Esophagus squamous epithelium (tissue), 5 donors: Measurements from ENCODE around the gene SAT2. TPM values are rescaled to one million over a fixed set of nuclear protein-coding genes. Genes with fewer than 3 reads are reported as not detected.

Source experiments
- DNase-seq: peaks from one replicate; lab custom pipeline; 2025; lab: John Stamatoyannopoulos, UW
- H3K27ac ChIP-seq, 4 donors: fragments of 200-600 bp; sonication (generic); one replicate each; pipeline ENCODE4 v1.5.1; 2016 to 2019; ENCODE audit warnings: mild to moderate bottlenecking in 1 of 4
- H3K27me3 ChIP-seq, 4 donors: fragments of 200-600 bp; sonication (generic); 1 replicate in 3 of 4; 2 replicates in 1 of 4; pipeline versions ENCODE4 v1.5.1 to v1.6.0; 2017 to 2021; ENCODE audit warnings: antibody characterized with exemption in 1 of 4
- H3K36me3 ChIP-seq, 3 donors: fragments of 200-600 bp; sonication (generic); one replicate each; pipeline ENCODE4 v1.5.1; 2016 to 2019
- H3K4me1 ChIP-seq, 3 donors: fragments of 200-600 bp; sonication (generic); one replicate each; pipeline ENCODE4 v1.5.1; 2017 to 2019
- H3K4me3 ChIP-seq, 4 donors: fragments of 200-600 bp; sonication (generic); 1 replicate in 3 of 4; 2 replicates in 1 of 4; pipeline ENCODE4 v1.5.1; 2016 to 2019; ENCODE audit warnings: mild to moderate bottlenecking in 2 of 4, moderate library complexity in 1 of 4
- H3K9me3 ChIP-seq, 3 donors: fragments of 200-600 bp; sonication (generic); one replicate each; pipeline ENCODE4 v1.5.1; 2016 to 2019
- CTCF ChIP-seq, 6 experiments: fragments of 450-650 bp in 4 of 6; fragments of 200-600 bp in 2 of 6; sonication (generic) in 2 of 6; IDR thresholded peaks; one replicate each; pipeline ENCODE4 v1.5.1; 2016 to 2019; ENCODE audit warnings: antibody characterized with exemption in 6 of 6, mild to moderate bottlenecking in 4 of 6, moderate library complexity in 4 of 6
- POLR2A ChIP-seq, 4 donors: fragments of 450-650 bp; IDR thresholded peaks; one replicate each; pipeline ENCODE4 v1.6.1; 2017; ENCODE audit warnings: antibody characterized with exemption in 4 of 4, mild to moderate bottlenecking in 4 of 4, moderate library complexity in 3 of 4
- WGBS, 2 donors: methylation state at CpG; one replicate each; pipeline ENCODE4 v1.1.5; 2018; 5-methylcytosine and 5-hydroxymethylcytosine counted together
- intact Hi-C: fragments of 100-400 bp; cut with DNase I; formaldehyde crosslinking; loops from one replicate; pipeline ENCODE4 v1.15.0; 2022
- total RNA-seq, 4 donors: library from RNA; depleted of rRNA; stranded (reverse); fragments of >200 nt; gene quantifications; one replicate each; pipeline ENCODE4 v1.1.0, GENCODE V29; 2016
- donor health status: DM: yes; HTN: yes; CAD: no.

Gene SAT2
- total RNA-seq, 4 donors from 2014 or later = 20.5 to 55.9 (median 31.3) TPM

- no peak for TF ChIP-seq CTCF (IDR thresholded peaks at IDR 0.05)
- TF ChIP-seq POLR2A (IDR thresholded peaks at IDR 0.05) = no peak
- no peak for DNase-seq
- Histone ChIP-seq H3K4me3 (peak overlapping the region in 1 of 4 donors; percentile 73), H3K9me3 (no peaks in the 10 kb centered on the region), H3K36me3 (no peaks in the 10 kb centered on the region), H3K4me1 (peaks cover 12 to 28% (median 17%) of the 10 kb centered on the region in 3 donors), H3K27ac (peak overlapping the region in 2 of 4 donors; percentile 5 to 73), H3K27me3 (peaks cover 3 to 54% (median 10%) of the 10 kb centered on the region in 4 donors)
- intact Hi-C loops = no loop called here
- 67 to 86% methylated on average over 6 to 10 of the region's 12 CpGs for WGBS, 2 donors
These were observed 25.1 kb upstream of the SAT2 start for GRCh38 chr17:7652388-7653356.

GRCh38 chr17:7651665-7652387 lies 24.2 kb upstream of the SAT2 start:
- DNase-seq = no peak
- Histone ChIP-seq H3K4me3 (peak overlapping the region; percentile 33 to 73 (median 56)), H3K36me3 (no peaks in the 10 kb centered on the region), H3K27me3 (peaks cover 3 to 54% (median 10%) of the 10 kb centered on the region in 4 donors), H3K27ac (peak overlapping the region in 2 of 4 donors; percentile 73 to 79), H3K9me3 (no peaks in the 10 kb centered on the region), H3K4me1 (peaks cover 12 to 23% (median 17%) of the 10 kb centered on the region in 3 donors)
- WGBS, 2 donors = 0 to 8% methylated on average over 4 to 20 of the region's 54 CpGs
- intact Hi-C loops = no loop called here
- TF ChIP-seq CTCF (IDR thresholded peaks at IDR 0.05) = no peak
- TF ChIP-seq POLR2A (IDR thresholded peaks at IDR 0.05) = no peak

DNA sequence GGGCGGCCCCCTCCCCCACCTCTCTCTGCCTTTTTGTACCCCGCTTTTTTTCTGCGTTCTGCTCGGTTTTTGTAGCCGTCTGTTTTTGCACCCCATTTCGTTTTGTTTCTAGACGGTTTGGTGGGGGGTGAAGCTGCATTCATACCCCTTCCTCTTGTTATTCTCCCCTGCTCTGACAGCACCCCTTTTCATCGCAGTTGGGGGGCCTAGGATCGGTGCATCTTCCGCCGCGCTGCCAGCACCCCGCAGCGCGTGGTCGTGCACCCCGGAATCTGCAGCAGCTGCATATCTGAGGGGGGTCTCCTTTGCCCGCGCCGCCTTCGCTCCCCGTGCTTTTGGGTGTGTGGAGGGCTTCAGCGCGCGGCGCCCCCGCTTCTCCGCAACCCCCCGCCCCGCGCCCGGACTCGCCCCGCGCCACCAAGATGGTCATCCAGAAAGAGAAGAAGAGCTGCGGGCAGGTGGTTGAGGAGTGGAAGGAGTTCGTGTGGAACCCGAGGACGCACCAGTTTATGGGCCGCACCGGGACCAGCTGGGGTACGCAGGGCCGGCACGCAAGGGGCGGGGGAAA lies 23.6 kb upstream of the SAT2 start:
- Histone ChIP-seq H3K27me3 (peaks cover 3 to 54% (median 10%) of the 10 kb centered on the region in 4 donors), H3K9me3 (no peaks in the 10 kb centered on the region), H3K4me1 (peaks cover 12 to 23% (median 17%) of the 10 kb centered on the region in 3 donors), H3K4me3 (peak overlapping the region; percentile 33 to 73 (median 56)), H3K36me3 (no peaks in the 10 kb centered on the region), H3K27ac (peak overlapping the region in 3 of 4 donors; percentile 4 to 79 (median 73))
- no peak for TF ChIP-seq CTCF (IDR thresholded peaks at IDR 0.05)
- TF ChIP-seq POLR2A (IDR thresholded peaks at IDR 0.05) = no peak
- intact Hi-C loops = no loop called here
- DNase-seq = no peak
- 1 to 3% methylated on average over 13 to 27 of the region's 45 CpGs for WGBS, 2 donors

DNA sequence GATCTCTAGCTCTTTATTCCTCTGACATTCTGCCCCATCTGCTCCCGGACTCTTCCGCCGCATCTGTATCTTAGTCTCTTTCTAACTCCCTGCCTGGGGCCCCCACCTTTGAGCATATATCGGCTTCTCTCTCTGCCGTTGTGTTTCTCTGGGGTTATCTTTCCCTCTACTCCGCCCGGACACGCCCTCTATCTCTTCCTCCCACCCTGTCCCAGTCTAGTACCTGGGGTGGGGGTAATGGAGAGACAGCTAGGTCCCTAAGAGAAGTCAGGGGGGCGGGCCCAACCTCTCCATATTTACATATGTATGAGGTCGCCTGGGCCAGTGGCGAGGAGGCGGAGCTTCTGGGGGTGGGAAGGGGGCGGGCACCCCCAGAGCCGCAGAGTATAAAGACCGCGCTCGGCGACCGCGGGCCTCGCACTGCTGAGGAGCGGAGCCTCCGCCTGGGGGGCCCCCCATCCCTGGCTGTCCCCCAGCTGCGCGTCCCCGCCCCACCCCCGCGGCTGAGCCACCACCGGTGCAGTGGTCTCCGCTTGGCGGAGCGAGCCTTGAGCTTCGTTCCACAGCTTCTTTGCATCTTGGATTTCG lies 23.0 kb upstream of the SAT2 start, which contains the start of gene ATP1B2:
Gene ATP1B2 (plus strand): TSS at position 418 of the 588 bp plus-strand sequence. CDS start 593 bp downstream, outside the sequence.
- H3K9me3 ChIP-seq = no peaks in the 10 kb centered on the region
- H3K4me1 ChIP-seq = peaks cover 12 to 23% (median 17%) of the 10 kb centered on the region in 3 donors
- peaks cover 3 to 54% (median 10%) of the 10 kb centered on the region in 4 donors for H3K27me3 ChIP-seq
- peak within 1 kb of the TSS; percentile 33 to 73 (median 56) for H3K4me3 ChIP-seq
- DNase-seq = no peak
- H3K36me3 ChIP-seq = no peaks in the 10 kb centered on the region
- TF ChIP-seq POLR2A (IDR thresholded peaks at IDR 0.05) = no peak
- TF ChIP-seq CTCF (IDR thresholded peaks at IDR 0.05) = no peak
- 1 to 3% methylated on average over 9 to 14 of the region's 34 CpGs for WGBS, 2 donors
- peak within 1 kb of the TSS in 3 of 4 donors; percentile 4 to 79 (median 73) for H3K27ac ChIP-seq
- intact Hi-C loops = no loop called here
